HT-29 (cell line): ENCODE results near the gene CAPRIN1. TPM values are rescaled to one million over a fixed set of nuclear protein-coding genes. Genes with fewer than 3 reads are reported as not detected.
"Not testable (repeated sequence)": the region's sequence is repeated elsewhere in the genome, so short reads cannot be mapped to it uniquely, and the experiment has no call there.

Source experiments
- DNase-seq: peaks from one replicate; pipeline ENCODE4 v3.0.0-alpha.2; 2015; ENCODE audit warnings: low spot score
- total RNA-seq: library from RNA; depleted of rRNA; stranded (reverse); fragments of >200 nt; shearing (Covaris generic); gene quantifications from 2 replicates; pipeline ENCODE4 v1.2.3, GENCODE V29; 2014

Gene CAPRIN1
- total RNA-seq, 1 experiment from 2014 or later, result 372 TPM

GRCh38 chr11:34050581-34051348 is 766 bp upstream of the CAPRIN1 start:
- no peak for DNase-seq

DNA sequence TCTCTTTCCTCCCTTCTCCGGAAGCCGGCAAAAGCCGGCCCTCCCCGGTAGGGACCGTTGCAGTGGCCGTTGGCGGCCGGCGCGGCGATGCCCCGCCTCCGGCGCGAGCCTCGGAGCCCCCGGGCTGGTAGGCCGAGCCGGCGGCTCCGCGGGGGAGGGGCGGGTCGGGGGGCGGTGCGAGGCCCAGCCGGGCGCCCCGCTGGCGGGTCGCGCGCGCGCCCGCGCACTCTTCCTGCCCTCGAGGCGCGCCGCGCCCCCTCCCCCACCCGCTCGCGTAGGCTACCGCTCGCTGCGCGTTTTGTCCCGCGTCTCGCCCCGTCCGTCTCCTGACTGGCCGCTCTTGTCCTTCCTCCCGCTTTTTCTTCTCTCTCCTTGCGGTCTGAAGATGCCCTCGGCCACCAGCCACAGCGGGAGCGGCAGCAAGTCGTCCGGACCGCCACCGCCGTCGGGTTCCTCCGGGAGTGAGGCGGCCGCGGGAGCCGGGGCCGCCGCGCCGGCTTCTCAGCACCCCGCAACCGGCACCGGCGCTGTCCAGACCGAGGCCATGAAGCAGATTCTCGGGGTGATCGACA is 591 bp downstream of the CAPRIN1 start:
- peak; percentile 93 for DNase-seq

DNA sequence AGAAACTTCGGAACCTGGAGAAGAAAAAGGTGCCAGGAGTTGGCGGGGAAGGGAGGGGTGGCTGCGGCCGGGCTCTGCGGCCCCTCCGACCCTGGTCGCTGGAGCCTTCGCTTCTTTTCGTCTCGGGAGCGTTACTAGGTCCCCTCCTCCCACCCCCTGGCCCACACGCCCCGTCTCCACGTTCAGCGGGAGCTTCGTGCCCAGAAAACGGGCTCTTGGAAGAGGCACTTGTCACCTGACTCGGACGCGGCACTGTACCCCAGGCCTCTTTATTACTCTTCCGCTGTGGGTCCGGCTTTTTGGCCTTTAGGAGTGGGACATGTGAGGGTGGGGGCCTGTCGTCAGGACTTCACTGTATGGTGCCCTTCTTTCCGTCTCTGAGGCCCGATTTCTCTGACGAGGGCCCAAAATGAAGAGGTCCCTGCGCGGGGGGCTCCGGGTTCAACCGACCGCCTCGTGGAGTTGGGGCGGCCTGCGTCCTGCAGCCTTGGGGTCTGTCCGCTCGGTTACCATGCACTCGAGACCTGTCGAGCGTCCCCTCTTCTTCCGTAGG is 1.2 kb downstream of the CAPRIN1 start:
- DNase-seq, result peak; percentile 44

GRCh38 chr11:34053161-34053686 is 1.7 kb downstream of the CAPRIN1 start:
- peak; percentile 81 for DNase-seq

- not testable (repeated sequence) for DNase-seq
Measured at GRCh38 chr11:34054351-34054750, 2.8 kb downstream of the CAPRIN1 start.

DNA sequence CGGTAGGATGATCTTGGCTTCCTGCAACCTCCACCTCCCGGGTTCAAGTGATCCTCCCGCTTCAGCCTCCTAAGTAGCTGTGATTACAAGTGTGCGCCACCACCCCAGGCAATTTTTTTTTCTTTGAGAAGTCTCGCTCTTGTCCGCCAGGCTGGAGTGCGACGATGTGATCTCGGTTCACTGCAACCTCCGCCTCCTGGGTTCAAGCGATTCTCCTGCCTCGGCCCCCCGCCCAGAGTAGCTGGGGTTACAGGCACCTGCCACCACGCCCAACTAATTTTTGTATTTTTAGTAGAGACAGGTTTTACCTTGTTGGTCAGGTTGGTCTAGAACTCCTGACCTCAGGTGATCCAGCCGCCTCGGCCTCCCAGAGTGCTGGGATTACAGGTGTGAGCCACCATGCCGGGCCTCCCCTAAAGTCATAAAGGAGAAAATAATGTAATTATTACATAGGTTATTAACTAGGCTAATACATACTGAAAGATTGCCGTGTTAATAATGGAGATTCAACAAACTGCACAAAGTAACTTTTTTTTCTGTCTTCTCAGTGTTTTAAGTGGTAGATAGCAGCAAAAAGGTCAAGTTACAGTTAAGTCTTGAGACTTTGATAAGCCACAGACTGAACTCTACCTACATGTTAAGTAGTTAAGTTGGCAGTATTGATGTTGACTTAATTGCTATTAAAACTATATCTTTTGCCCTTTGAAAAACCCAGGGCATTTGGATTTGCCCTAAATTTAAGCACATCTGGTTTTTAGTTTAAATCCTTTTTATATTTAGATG is 3.9 kb downstream of the CAPRIN1 start:
- no peak for DNase-seq

GRCh38 chr11:34056672-34057071 is 5.1 kb downstream of the CAPRIN1 start:
- DNase-seq, result no peak

- no peak for DNase-seq
Measured at GRCh38 chr11:34063061-34063795, 11.7 kb downstream of the CAPRIN1 start.

DNA sequence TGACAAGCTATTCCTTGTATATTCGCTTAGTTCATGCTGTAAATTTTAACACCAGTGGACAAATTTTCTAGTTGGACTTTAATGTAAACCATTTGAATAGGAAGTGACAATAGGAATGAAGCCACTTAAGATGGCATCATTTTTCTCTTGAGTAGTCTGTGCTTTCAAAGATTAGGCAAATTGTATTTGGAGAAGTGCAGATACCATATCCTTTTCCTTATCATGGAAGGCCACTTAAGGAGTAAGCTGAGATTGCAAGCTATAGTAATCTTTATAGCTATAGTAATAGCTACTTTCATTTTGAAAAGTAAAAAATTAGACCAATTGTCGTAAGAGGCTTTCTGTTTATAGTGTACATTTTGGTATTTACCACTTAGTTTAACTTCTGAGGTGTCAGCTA is 12.8 kb downstream of the CAPRIN1 start:
- no peak for DNase-seq

GRCh38 chr11:34065505-34066203 is 14.1 kb downstream of the CAPRIN1 start:
- no peak for DNase-seq

GRCh38 chr11:34066766-34067165 is 15.2 kb downstream of the CAPRIN1 start:
- DNase-seq, result not testable (repeated sequence)

- DNase-seq, result no peak
Measured at GRCh38 chr11:34067383-34068065, 16.0 kb downstream of the CAPRIN1 start.

DNA sequence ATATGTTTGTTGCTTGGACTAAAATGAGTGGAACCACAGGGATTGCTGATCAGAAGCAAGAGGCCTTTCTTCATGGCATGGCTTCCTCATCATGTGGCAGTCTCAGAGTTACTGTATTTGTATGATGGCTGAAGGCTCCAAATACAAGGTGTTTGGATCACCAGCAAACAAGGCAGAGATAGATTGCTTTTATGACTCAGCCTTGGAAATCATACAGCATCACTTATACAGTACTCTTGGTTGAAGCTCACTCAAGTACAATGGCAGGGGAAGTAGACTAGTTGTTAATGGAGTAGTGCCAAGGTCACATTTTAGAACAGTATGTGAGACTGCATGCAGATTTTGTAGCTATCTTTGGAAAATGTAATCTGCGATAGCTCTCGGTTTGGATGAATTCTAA is 16.6 kb downstream of the CAPRIN1 start:
- DNase-seq, result no peak

GRCh38 chr11:34071306-34071705 is 19.8 kb downstream of the CAPRIN1 start:
- DNase-seq, result not testable (repeated sequence)

- DNase-seq, result no peak
Measured at GRCh38 chr11:34072041-34072440, 20.5 kb downstream of the CAPRIN1 start.

GRCh38 chr11:34072832-34073231 is 21.3 kb downstream of the CAPRIN1 start:
- DNase-seq, result no peak

GRCh38 chr11:34074391-34074790 is 22.9 kb downstream of the CAPRIN1 start:
- no peak for DNase-seq

DNA sequence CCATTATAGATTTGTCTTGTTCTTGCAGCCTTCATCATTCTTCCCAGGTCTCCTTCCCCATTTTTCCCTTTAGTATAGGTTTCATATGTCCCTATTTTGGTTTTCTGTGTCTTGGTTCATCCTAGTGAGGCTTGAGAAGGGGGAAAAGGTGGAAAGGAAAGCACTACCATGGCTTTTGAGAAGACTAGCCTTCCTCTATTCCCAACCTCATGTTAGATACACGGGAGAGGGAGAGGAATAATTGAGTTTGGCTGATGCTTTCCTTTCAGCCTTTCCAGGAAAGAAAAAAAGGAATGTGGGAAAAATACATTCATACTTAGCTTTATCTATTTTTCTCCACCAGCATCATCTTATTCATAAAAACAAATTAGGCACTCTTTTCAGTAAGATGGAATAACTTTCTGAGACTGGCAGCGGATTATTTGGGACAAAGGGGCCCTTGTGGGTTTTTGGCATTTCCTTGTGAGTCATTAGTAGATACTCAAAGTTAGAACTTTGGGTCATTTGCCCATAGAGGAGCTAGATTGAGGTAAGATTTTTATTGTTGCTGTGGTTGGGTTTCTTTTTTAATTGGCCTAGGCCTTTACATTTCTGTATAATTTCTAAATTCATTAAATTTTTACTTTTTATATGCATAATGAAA is 23.8 kb downstream of the CAPRIN1 start:
- peak; percentile 78 for DNase-seq

GRCh38 chr11:34080609-34081008 is 29.1 kb downstream of the CAPRIN1 start:
- DNase-seq, result no peak

DNA sequence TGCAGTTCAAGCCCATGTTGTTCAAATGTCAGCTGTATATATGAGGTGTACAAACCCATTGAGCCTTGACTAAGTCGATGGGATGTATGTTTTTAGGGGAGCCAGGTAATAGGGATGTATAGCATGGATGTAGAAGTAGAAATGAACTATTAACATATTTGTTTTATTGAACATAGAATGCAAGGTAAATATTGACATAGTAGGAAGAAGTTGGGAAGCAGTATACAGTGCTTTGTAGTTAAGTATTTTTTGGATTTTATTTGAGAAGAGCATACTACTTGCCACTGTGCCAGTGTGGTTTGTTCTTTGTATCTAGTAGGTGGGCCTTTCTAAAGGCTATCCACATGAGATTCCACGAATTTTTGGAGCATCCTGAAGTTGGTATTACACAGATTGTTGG is 33.1 kb downstream of the CAPRIN1 start:
- DNase-seq, result no peak
